Spinal cord (tissue), 10 donors: ENCODE data around the gene NTHL1. TPM values are rescaled to one million over a fixed set of nuclear protein-coding genes. Genes with fewer than 3 reads are reported as not detected.
"Not testable (repeated sequence)": the region's sequence is repeated elsewhere in the genome, so short reads cannot be mapped to it uniquely, and the experiment has no call there.

Experiments
- DNase-seq, 6 donors: peaks; one replicate each; pipeline versions ENCODE4 v3.0.0 to v3.0.0-alpha.2; 2013 to 2015; ENCODE audit warnings: low spot score in 6 of 6, low read depth in 4 of 6
- H3K27ac ChIP-seq: one replicate; pipeline ENCODE4 v1.5.1; 2013; ENCODE audit warnings: low read depth, low read length, control low read depth
- H3K27me3 ChIP-seq: one replicate; pipeline ENCODE4 v1.6.1; 2013; ENCODE audit warnings: low read length; ENCODE audit not compliant: control insufficient read depth, insufficient read depth
- H3K36me3 ChIP-seq: one replicate; pipeline ENCODE4 v1.6.1; 2013; ENCODE audit warnings: low read length; ENCODE audit not compliant: control insufficient read depth, insufficient read depth
- H3K4me1 ChIP-seq: one replicate; pipeline ENCODE4 v1.6.1; 2013; ENCODE audit warnings: low read length; ENCODE audit not compliant: control insufficient read depth, insufficient read depth
- H3K4me3 ChIP-seq: one replicate; pipeline ENCODE4 v1.5.1; 2013; ENCODE audit warnings: low read depth, low read length, control low read depth
- H3K9me3 ChIP-seq: one replicate; pipeline ENCODE4 v1.6.1; 2013; ENCODE audit warnings: low read length; ENCODE audit not compliant: control insufficient read depth, insufficient read depth
- WGBS: methylation state at CpG from one replicate; pipeline ENCODE4 v1.1.5; 2013; ENCODE audit warnings: missing lambda C conversion rate; ENCODE audit not compliant: insufficient coverage; 5-methylcytosine and 5-hydroxymethylcytosine counted together
- polyA plus RNA-seq, 2 donors: library from polyadenylated mRNA; unstranded; fragments of 120-200 nt; gene quantifications; one replicate each; pipeline ENCODE4 v1.2.1, GENCODE V29; 2013; ENCODE audit not compliant: insufficient read length in 2 of 2
- total RNA-seq, 2 donors: library from RNA; depleted of rRNA in 1 of 2; stranded (reverse); fragments of 120-200 nt in 1 of 2; fragments of >200 nt in 1 of 2; gene quantifications; one replicate each; pipeline versions ENCODE4 v1.2.3 to v1.2.4, GENCODE V29; 2013 to 2014
- donor health status: healthy.

The NTHL1 gene
- total and polyA plus RNA-seq, 4 donors, result 19.7 to 42.1 (median 37.2) TPM

DNA sequence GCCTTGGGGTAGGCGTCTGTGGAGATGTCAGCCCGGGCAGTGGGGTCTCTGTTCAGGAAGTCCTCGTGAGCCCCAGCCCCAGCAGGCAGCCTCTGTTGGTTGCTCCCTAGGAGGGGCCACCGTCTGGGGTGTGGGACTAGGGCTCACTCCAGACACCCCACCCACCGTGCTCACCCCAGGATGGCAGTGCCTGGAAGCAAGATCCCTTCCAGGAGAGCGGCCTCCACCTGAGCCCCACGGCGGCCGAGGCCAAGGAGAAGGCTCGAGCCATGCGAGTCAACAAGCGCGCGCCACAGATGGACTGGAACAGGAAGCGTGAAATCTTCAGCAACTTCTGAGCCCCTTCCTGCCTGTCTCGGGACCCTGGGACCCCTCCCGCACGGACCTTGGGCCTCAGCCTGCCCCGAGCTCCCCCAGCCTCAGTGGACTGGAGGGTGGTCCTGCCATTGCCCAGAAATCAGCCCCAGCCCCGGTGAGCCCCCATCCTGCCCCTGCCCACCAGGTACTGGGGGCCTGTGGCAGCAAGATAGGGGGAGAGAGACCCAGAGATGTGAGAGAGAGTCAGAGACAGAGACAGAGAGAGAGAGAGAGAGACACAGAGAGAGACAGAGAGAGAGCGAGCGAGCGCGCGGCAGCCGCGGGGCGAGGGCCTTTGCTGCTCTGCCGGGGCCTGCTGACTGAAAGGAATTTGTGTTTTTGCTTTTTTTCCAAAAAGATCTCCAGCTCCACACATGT, 9.8 kb downstream of the NTHL1 start:
- no peak for DNase-seq
- Histone ChIP-seq H3K27ac (peak overlapping the region; percentile 83), H3K27me3 (no peaks in the 10 kb centered on the region), H3K4me3 (no peak overlapping the region), H3K36me3 (peaks cover 95% of the 10 kb centered on the region), H3K9me3 (no peaks in the 10 kb centered on the region), H3K4me1 (peaks cover 80% of the 10 kb centered on the region)
- 75% methylated on average over 18 of the region's 29 CpGs for WGBS

- Histone ChIP-seq H3K9me3 (no peaks in the 10 kb centered on the region), H3K36me3 (peaks cover 97% of the 10 kb centered on the region), H3K4me3 (no peak overlapping the region), H3K4me1 (peaks cover 84% of the 10 kb centered on the region), H3K27me3 (no peaks in the 10 kb centered on the region), H3K27ac (no peak overlapping the region)
- no peak for DNase-seq
- WGBS, result 80% methylated on average over 12 of the region's 15 CpGs
Measured at GRCh38 chr16:2037115-2037514, 10.5 kb downstream of the NTHL1 start.

DNA sequence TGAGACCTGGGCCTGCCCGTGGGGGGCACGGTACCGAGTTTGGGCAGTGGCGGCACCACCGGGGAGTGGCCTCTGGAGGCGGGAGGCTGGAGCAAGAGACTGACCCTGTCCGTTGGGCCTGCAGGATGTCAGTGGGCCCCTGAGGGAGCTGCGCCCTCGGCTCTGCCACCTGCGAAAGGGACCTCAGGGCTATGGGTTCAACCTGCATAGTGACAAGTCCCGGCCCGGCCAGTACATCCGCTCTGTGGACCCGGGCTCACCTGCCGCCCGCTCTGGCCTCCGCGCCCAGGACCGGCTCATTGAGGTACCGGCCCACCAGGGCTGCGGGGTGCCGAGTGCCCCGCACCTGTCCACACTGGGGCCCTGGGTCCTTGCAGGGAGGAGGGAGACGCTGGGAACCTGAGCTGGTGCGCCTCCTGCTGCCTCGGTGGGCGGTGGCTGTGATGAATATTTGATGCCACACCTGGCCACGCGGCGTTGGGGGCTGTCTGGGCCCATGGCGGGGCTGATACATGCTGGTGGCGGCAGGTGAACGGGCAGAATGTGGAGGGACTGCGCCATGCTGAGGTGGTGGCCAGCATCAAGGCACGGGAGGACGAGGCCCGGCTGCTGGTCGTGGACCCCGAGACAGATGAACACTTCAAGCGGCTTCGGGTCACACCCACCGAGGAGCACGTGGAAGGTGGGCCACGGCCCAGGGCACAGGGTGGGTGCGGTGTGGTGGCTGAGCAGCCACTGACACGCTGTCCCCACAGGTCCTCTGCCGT, 11.3 kb downstream of the NTHL1 start:
- Histone ChIP-seq H3K4me1 (peaks cover 85% of the 10 kb centered on the region), H3K36me3 (peaks cover 94% of the 10 kb centered on the region), H3K9me3 (no peaks in the 10 kb centered on the region), H3K27ac (peak overlapping the region; percentile 79), H3K27me3 (no peaks in the 10 kb centered on the region), H3K4me3 (no peak overlapping the region)
- 88% methylated on average over 45 of the region's 47 CpGs for WGBS
- DNase-seq, result no peak

DNA sequence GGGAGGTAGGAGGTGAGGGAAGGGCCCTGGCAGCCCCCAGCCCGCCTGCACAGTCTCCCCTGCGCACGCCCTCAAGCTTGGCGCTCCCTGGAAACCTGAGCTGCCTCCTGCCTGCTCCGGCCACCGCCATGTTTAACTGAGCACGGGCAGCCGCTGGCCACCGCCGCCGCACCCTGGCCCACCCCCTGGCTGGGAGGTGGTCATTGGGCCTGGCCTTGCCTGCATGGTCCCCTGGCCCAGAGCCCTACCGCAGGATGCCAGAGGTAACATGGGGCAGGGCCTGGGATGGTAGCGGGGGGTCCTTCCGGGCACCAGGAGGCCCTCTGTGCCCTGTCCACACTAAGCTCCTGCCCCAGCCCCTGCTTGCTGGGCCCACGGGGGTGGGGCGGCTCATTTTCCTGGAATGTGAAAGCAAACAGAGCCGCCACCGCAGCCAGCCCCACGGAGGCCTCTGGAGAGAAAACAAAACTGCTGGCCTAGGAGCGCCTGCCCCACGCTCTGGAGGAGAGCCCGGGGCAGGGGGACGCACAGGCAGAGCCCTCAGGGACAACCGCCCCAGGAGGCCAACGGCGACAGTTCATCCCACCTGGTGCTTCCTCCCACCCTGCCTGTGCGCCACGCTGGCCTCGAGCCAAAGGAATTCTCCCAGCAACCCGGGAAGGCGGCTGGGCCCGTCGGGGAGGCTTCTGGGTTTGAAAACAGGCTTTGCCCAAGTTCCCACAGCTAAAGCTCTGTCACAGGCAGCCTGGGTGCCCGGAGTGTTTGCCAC, 12.0 kb downstream of the NTHL1 start:
- Histone ChIP-seq H3K4me1 (peaks cover 83% of the 10 kb centered on the region), H3K27ac (peak overlapping the region; percentile 79), H3K27me3 (no peaks in the 10 kb centered on the region), H3K9me3 (no peaks in the 10 kb centered on the region), H3K36me3 (peaks cover 94% of the 10 kb centered on the region), H3K4me3 (no peak overlapping the region)
- WGBS, result 51% methylated on average over 34 of the region's 34 CpGs
- DNase-seq, result peak in 1 of 6 donors; percentile 67

DNA sequence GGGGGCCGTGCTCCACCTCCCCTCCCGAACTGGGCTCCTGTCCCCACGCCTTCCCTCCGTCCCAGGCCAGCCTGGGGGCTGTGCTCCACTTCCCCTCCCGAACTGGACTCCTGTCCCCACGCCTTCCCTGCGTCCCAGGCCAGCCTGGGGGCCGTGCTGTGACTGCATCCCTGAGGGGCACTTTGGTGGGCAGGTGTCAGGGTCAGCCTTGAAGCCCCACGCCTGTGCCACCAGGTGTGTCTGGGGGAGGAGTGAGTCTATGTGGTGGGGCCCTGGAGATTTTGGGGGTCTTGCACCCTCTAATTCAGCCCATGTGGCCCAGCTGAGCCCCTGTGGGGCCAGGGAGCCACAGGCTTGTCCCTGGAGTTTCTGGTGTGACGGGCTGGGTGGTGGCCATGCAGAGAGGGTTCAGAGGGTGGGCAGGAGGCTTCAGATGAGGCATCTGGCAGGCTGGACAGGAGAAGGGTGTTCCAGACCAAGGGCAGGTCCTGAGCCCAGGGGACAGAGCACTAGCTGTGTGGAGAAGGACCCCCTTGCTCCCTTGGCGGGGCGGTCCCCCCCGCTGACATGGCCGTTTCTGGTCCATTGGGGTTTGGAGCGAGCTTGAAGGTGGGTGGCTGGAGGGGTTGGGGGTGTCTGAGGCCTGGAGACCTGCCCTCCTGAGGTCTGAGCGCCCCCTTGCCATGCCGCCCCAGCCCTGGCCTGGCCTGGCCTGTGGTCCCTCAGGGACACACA, 12.8 kb downstream of the NTHL1 start:
- DNase-seq, result no peak
- Histone ChIP-seq H3K4me1 (peaks cover 78% of the 10 kb centered on the region), H3K4me3 (no peak overlapping the region), H3K27ac (peak overlapping the region; percentile 79), H3K9me3 (no peaks in the 10 kb centered on the region), H3K27me3 (no peaks in the 10 kb centered on the region), H3K36me3 (peaks cover 93% of the 10 kb centered on the region)
- WGBS, result 92% methylated on average over 14 of the region's 17 CpGs

GRCh38 chr16:2033909-2034695, 13.5 kb downstream of the NTHL1 start:
- H3K4me3 ChIP-seq, result peak overlapping the region; percentile 12
- not testable (repeated sequence) for DNase-seq, H3K27me3 ChIP-seq, H3K9me3 ChIP-seq
- peaks cover 93% of the 10 kb centered on the region for H3K36me3 ChIP-seq
- H3K27ac ChIP-seq, result peak overlapping the region; percentile 94
- H3K4me1 ChIP-seq, result peaks cover 71% of the 10 kb centered on the region
- WGBS, result 77% methylated on average over 2 of the region's 32 CpGs

GRCh38 chr16:2033057-2033908, 14.4 kb downstream of the NTHL1 start:
- Histone ChIP-seq H3K36me3 (peaks cover 89% of the 10 kb centered on the region), H3K27me3 (no peaks in the 10 kb centered on the region), H3K9me3 (no peaks in the 10 kb centered on the region), H3K4me3 (peak overlapping the region; percentile 12), H3K27ac (peak overlapping the region; percentile 94), H3K4me1 (peaks cover 69% of the 10 kb centered on the region)
- peak in 3 of 6 donors; percentile 53 to 84 (median 60) for DNase-seq
- WGBS, result 27% methylated on average over 32 of the region's 37 CpGs
